PC-3 (cell line): Measurements from ENCODE around the gene TMEM212. TPM values are rescaled to one million over a fixed set of nuclear protein-coding genes. Genes with fewer than 3 reads are reported as not detected.

Experiments
- ATAC-seq: fragments of 200-7000 bp; cut with Tn5 transposase; 2 replicates; pipeline ENCODE4 v1.9.1; 2020; ENCODE audit warnings: mild to moderate bottlenecking, moderate library complexity
- BruUV-seq: library from RNA; stranded (reverse); fragments of 400-500 nt; replicated peaks from 2 replicates; lab custom pipeline; 2021; lab: Mats Ljungman, UMichigan
- CTCF ChIA-PET: fragments of 300-600 bp; sonication (Branson Sonifier 250); formaldehyde crosslinking; loops from one replicate; lab custom pipeline; 2022; ENCODE audit warnings: antibody characterized with exemption; lab: Charles Lee
- POLR2A ChIA-PET: fragments of 300-600 bp; sonication (Branson Sonifier 250); formaldehyde crosslinking; loops from one replicate; lab custom pipeline; 2022; ENCODE audit warnings: antibody characterized with exemption; ENCODE audit not compliant: unreplicated experiment; lab: Charles Lee
- DNase-seq: peaks from one replicate; pipeline ENCODE4 v3.0.0-alpha.2; 2015
- H2AFZ ChIP-seq: fragments of 300-600 bp; sonication (generic); 2 replicates; pipeline ENCODE4 v1.6.0; 2016; ENCODE audit warnings: antibody characterized with exemption, low read length
- H3F3A ChIP-seq: fragments of 300-600 bp; sonication (generic); one replicate; pipeline ENCODE4 v1.6.0; 2017; ENCODE audit warnings: antibody characterized with exemption, low read length, control low read depth, mild to moderate bottlenecking; ENCODE audit not compliant: unreplicated experiment
- H3K27ac ChIP-seq: fragments of 300-600 bp; sonication (generic); 2 replicates; pipeline ENCODE4 v1.5.1; 2016; ENCODE audit warnings: mild to moderate bottlenecking, low read length
- H3K27me3 ChIP-seq: fragments of 300-600 bp; sonication (generic); 2 replicates; pipeline ENCODE4 v1.6.1; 2016; ENCODE audit warnings: low read length, mixed read lengths
- H3K36me3 ChIP-seq: fragments of 300-600 bp; sonication (generic); 2 replicates; pipeline ENCODE4 v1.6.1; 2016; ENCODE audit warnings: low read depth, mixed run types, low read length, mixed read lengths
- H3K4me1 ChIP-seq: fragments of 300-600 bp; sonication (generic); 2 replicates; pipeline ENCODE4 v1.5.1; 2016; ENCODE audit warnings: low read length; ENCODE audit not compliant: insufficient read depth
- H3K4me2 ChIP-seq: fragments of 300-600 bp; sonication (generic); 2 replicates; pipeline ENCODE4 v1.6.0; 2016; ENCODE audit warnings: low read length
- H3K4me3 ChIP-seq: fragments of 300-600 bp; sonication (generic); 2 replicates; pipeline ENCODE4 v1.5.1; 2016; ENCODE audit warnings: mild to moderate bottlenecking, low read length, mixed read lengths
- H3K79me2 ChIP-seq: fragments of 300-600 bp; sonication (generic); 2 replicates; pipeline ENCODE4 v1.6.1; 2017; ENCODE audit warnings: low read length, mixed read lengths
- H3K9ac ChIP-seq: fragments of 300-600 bp; sonication (generic); 2 replicates; pipeline ENCODE4 v1.6.0; 2016; ENCODE audit warnings: mild to moderate bottlenecking, low read length
- H3K9me2 ChIP-seq: fragments of 300-600 bp; sonication (generic); replicated peaks from 2 replicates; pipeline ENCODE4 v1.6.1; 2016; ENCODE audit warnings: mixed run types, low read length, mixed read lengths
- H3K9me3 ChIP-seq: fragments of 300-600 bp; sonication (generic); 2 replicates; pipeline ENCODE4 v1.6.1; 2016; ENCODE audit warnings: low read length, mixed read lengths
- H4K20me1 ChIP-seq: fragments of 300-600 bp; sonication (generic); 2 replicates; pipeline ENCODE4 v1.6.1; 2016; ENCODE audit warnings: low read length, mixed read lengths
- EZH2 ChIP-seq: fragments of 300-600 bp; sonication (generic); IDR thresholded peaks from one replicate; pipeline ENCODE4 v1.6.1; 2017; ENCODE audit warnings: antibody characterized with exemption, mild to moderate bottlenecking, low read length; ENCODE audit not compliant: unreplicated experiment
- EZH2phosphoT487 ChIP-seq: fragments of 300-600 bp; sonication (generic); IDR thresholded peaks from 2 replicates; pipeline ENCODE4 v1.6.1; 2018; ENCODE audit warnings: mild to moderate bottlenecking, antibody characterized with exemption, low read length, borderline replicate concordance
- intact Hi-C: fragments of 100-400 bp; cut with micrococcal nuclease; formaldehyde crosslinking; loops from 2 replicates; pipeline ENCODE4 v1.9.0; 2023
- total RNA-seq: library from RNA; depleted of rRNA; stranded (reverse); fragments of >200 nt; gene quantifications from 2 replicates; pipeline ENCODE4 v1.2.3, GENCODE V29; 2014
- TF ChIP-seq, protein P1 (sequence below): fragments of 300-600 bp; sonication (generic); conservative IDR thresholded peaks from 2 replicates; pipeline ENCODE4 v1.5.1; 2017; ENCODE audit warnings: antibody characterized with exemption, low read depth, mild to moderate bottlenecking, low read length

TMEM212 gene
- total RNA-seq, 1 experiment from 2014 or later = not detected

DNA sequence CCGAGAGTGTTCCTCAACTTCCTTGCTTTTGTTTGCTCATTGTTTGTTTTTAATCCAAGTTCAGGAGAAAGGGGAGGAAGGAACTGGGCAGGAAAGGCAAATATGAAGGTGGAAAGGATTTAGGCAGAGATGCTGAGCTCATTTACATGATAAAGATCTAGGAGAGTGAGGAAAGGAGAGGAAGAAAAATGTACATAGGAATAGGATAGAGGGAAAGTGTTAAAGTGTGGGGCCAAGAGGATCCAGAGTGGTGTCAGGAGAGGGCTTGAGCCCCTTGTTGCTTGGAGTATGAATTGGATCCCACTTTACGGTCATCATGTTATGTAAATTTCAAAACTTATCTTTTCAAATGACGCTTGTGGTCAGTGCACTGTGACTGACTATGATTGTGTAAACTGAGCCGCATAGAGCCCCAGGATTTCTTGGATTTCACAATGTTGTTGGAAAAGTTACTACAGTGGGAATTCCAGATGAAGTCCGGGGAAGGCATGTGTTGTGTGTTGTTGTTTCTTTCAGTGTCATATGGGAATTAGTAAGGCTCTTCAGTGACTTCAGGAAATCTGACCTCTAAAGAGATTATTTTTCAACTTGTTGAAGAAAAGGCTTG is 17.8 kb upstream of the TMEM212 start:
- BruUV-seq = no TSS peak
- H3K9me3 ChIP-seq = no peaks in the 10 kb centered on the region
- ATAC-seq (peak; percentile 16), DNase-seq (no peak)
- ChIA-PET POLR2A (no interaction called here), CTCF (interaction anchor here (0.6 to 1.2 kb wide), 2 partner anchors 49 to 54 kb away, joined by 3 read pairs; no protein-coding TSS in a partner anchor)
- H3K9me2 ChIP-seq = no peaks in the 10 kb centered on the region
- no peaks in the 10 kb centered on the region for H4K20me1 ChIP-seq
- H3K27me3 ChIP-seq = no peaks in the 10 kb centered on the region
- TF ChIP-seq EZH2 (no peak), EZH2phosphoT487 (no peak)
- TF ChIP-seq, protein P1, sequence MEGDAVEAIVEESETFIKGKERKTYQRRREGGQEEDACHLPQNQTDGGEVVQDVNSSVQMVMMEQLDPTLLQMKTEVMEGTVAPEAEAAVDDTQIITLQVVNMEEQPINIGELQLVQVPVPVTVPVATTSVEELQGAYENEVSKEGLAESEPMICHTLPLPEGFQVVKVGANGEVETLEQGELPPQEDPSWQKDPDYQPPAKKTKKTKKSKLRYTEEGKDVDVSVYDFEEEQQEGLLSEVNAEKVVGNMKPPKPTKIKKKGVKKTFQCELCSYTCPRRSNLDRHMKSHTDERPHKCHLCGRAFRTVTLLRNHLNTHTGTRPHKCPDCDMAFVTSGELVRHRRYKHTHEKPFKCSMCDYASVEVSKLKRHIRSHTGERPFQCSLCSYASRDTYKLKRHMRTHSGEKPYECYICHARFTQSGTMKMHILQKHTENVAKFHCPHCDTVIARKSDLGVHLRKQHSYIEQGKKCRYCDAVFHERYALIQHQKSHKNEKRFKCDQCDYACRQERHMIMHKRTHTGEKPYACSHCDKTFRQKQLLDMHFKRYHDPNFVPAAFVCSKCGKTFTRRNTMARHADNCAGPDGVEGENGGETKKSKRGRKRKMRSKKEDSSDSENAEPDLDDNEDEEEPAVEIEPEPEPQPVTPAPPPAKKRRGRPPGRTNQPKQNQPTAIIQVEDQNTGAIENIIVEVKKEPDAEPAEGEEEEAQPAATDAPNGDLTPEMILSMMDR = no peak
- H3K27ac ChIP-seq = peak overlapping the region; percentile 49
- no peaks in the 10 kb centered on the region for H3K36me3 ChIP-seq
- H3K4me2 ChIP-seq = peak overlapping the region; percentile 42
- H3K4me3 ChIP-seq = no peak overlapping the region
- H3K4me1 ChIP-seq = peaks cover 20% of the 10 kb centered on the region
- H3K79me2 ChIP-seq = no peaks in the 10 kb centered on the region
- no peak overlapping the region for H3K9ac ChIP-seq
- peak overlapping the region; percentile 52 for H2AFZ ChIP-seq
- H3F3A ChIP-seq = no peaks in the 10 kb centered on the region
- intact Hi-C loops = no loop called here

DNA sequence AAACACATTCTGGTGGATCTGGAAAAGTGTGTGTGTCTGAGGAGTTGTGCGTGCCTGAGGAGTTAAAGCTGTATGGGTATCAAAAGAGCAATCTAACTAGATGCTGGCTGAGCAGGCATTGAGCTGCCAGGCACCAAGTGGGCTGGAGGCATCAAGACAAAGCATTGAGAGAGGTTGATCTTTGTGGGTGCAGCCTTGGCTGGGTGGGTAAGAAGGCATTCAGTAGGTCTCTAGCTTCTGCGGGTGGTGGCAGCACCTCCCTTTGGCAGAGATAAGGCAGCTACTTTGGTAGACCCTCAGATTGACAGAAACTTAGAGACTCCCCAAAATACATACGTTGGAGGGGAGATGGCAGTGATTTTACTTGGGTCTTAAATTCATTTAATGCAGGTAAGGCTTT is 15.8 kb upstream of the TMEM212 start:
- DNase-seq (no peak), ATAC-seq (no peak)
- Histone ChIP-seq H3K4me2 (no peak overlapping the region), H3K9me2 (no peaks in the 10 kb centered on the region), H3K27ac (no peak overlapping the region), H3K4me3 (no peak overlapping the region), H4K20me1 (no peaks in the 10 kb centered on the region), H3K9me3 (no peaks in the 10 kb centered on the region), H3K4me1 (peaks cover 25% of the 10 kb centered on the region), H3K79me2 (no peaks in the 10 kb centered on the region), H2AFZ (no peak overlapping the region), H3F3A (no peaks in the 10 kb centered on the region), H3K9ac (no peak overlapping the region), H3K27me3 (no peaks in the 10 kb centered on the region), H3K36me3 (no peaks in the 10 kb centered on the region)
- no TSS peak for BruUV-seq
- TF ChIP-seq EZH2phosphoT487 (no peak), EZH2 (no peak)
- TF ChIP-seq, protein P1 = no peak
- ChIA-PET POLR2A (no interaction called here), CTCF (interaction anchor here (0.7 kb wide), 1 partner anchor 56 kb away, joined by 7 read pairs; no protein-coding TSS in a partner anchor)
- intact Hi-C loops = no loop called here

DNA sequence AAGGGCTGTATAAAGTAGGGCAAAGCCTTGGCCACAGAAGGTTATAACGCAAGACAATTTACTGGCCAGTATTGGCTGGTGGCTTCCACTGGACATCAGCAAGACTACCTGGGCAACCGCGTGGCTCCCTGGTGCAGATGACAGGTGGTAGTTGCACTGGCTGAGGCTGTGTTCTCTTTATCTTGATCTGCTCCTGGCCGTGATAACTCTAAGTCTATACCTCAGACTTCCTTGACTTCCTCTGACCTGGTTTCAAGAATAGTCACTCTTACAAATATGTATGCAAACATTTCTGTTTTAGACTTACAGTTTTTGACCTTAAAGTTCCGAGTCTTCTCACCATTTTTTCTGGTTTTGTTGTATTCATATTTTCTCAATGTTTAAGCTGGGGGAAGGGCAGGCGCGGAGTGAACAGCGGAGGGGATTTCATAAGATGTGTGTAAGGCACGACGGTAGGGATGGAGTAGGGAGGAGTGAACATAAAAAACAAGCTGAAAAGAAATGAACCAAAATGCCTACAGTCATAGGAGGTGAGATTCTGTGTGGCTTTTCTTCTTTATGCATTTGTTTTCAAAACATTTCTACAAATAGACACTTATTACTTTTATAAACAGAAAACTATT is 15.2 kb upstream of the TMEM212 start:
- Histone ChIP-seq H3K27ac (no peak overlapping the region), H3K4me2 (no peak overlapping the region), H4K20me1 (no peaks in the 10 kb centered on the region), H3K9ac (no peak overlapping the region), H3K36me3 (no peaks in the 10 kb centered on the region), H3K4me1 (peaks cover 31% of the 10 kb centered on the region), H3F3A (no peaks in the 10 kb centered on the region), H3K79me2 (no peaks in the 10 kb centered on the region), H3K27me3 (no peaks in the 10 kb centered on the region), H3K4me3 (no peak overlapping the region), H2AFZ (no peak overlapping the region), H3K9me2 (no peaks in the 10 kb centered on the region), H3K9me3 (no peaks in the 10 kb centered on the region)
- DNase-seq (no peak), ATAC-seq (no peak)
- ChIA-PET POLR2A (no interaction called here), CTCF (no interaction called here)
- TF ChIP-seq EZH2phosphoT487 (no peak), EZH2 (no peak)
- TF ChIP-seq, protein P1 = no peak
- intact Hi-C loops = no loop called here
- no TSS peak for BruUV-seq
